ENCODE measurements around the gene MTF1.

DNA sequence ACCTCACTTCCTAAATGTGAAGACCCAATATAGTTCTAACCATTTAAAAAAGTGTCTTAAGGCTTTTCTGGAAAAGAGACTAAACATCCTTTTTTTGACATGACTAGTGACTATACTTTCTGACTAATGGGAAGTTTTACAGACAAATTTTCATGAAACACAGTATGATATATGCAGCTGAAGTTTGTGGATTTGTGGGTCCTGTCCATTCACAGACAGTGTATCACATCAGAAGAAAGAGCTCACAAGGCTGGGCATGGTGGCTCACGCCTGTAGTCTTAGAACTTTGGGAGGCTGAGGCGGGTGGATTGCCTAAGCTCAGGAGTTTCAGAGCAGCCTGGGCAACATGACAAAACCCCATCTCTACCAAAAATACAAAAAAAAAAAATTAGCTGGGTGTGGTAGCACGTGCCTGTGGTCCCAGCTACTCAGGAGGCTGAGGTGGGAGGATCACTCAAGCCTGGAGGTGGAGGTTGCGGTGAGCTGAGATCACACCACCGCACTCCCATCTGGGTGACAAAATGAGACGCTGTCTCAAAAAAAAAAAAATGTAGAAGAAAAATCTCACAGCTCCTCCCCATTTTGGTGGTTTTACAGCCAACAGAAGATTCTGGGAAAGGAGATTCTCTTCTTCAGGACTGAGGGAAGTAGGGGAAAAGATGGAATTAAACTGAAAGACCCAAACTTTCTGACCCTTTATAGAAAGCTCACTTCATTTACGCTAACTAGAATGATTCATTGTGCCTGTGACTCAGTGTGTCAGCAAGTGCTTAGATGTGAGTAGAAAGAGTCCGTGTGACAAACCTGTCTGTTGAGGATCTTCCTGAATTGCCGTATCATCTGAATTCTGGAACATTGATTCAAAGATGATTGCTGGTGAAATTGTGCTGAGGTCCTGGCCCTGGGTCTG lies 36.2 kb downstream of the MTF1 start:
- TF ChIP-seq L3MBTL2 (conservative IDR thresholded peaks at IDR 0.05) (no peak), BHLHE40 (IDR thresholded peaks at IDR 0.05; ENCODE audit: borderline replicate concordance) (no peak)

All from HEK293T (cell line).